AG08396 (cell line): ENCODE data around the gene NDUFS6.
A peak's percentile ranks its signal among the peaks of the same experiment; 100 is the strongest.

Experiments
- DNase-seq: peaks from one replicate; pipeline ENCODE4 v3.0.0; 2012; ENCODE audit warnings: low spot score, mixed read lengths

The NDUFS6 gene

GRCh38 chr5:1765880-1766235 is 35.3 kb upstream of the NDUFS6 start:
- no peak for DNase-seq

- no peak for DNase-seq
These were observed 33.5 kb upstream of the NDUFS6 start for GRCh38 chr5:1767524-1768282.

- DNase-seq = no peak
These were observed 32.8 kb upstream of the NDUFS6 start for GRCh38 chr5:1768283-1769000.

- no peak for DNase-seq
These were observed 32.1 kb upstream of the NDUFS6 start for GRCh38 chr5:1769017-1769640.

GRCh38 chr5:1769752-1770442 is 31.3 kb upstream of the NDUFS6 start:
- DNase-seq = no peak

- no peak for DNase-seq
These were observed 30.8 kb upstream of the NDUFS6 start for GRCh38 chr5:1770443-1770802.

- DNase-seq = no peak
These were observed 29.8 kb upstream of the NDUFS6 start for GRCh38 chr5:1771149-1772065.

GRCh38 chr5:1772634-1773033 is 28.6 kb upstream of the NDUFS6 start:
- peak; percentile 84 for DNase-seq

GRCh38 chr5:1776831-1777230 is 24.4 kb upstream of the NDUFS6 start:
- DNase-seq = no peak

- DNase-seq = no peak
These were observed 23.7 kb upstream of the NDUFS6 start for GRCh38 chr5:1777281-1778137.

- no peak for DNase-seq
These were observed 22.8 kb upstream of the NDUFS6 start for GRCh38 chr5:1778138-1779020.

- no peak for DNase-seq
These were observed 22.1 kb upstream of the NDUFS6 start for GRCh38 chr5:1779021-1779680.

- DNase-seq = no peak
These were observed 21.2 kb upstream of the NDUFS6 start for GRCh38 chr5:1779782-1780613.

GRCh38 chr5:1780614-1780930 is 20.6 kb upstream of the NDUFS6 start:
- DNase-seq = no peak

GRCh38 chr5:1781107-1781506 is 20.1 kb upstream of the NDUFS6 start:
- DNase-seq = no peak

GRCh38 chr5:1781726-1782384 is 19.4 kb upstream of the NDUFS6 start:
- no peak for DNase-seq

GRCh38 chr5:1782385-1783215 is 18.6 kb upstream of the NDUFS6 start:
- DNase-seq = no peak
